Endothelial cell of umbilical vein (primary cell): ENCODE measurements around the gene FOXC1. TPM values are rescaled to one million over a fixed set of nuclear protein-coding genes. Genes with fewer than 3 reads are reported as not detected.

Experiments
- BruUV-seq: library from RNA; stranded (reverse); fragments of 400-500 nt; replicated peaks from 2 replicates; lab custom pipeline; 2021; lab: Mats Ljungman, UMichigan
- CTCF ChIA-PET: fragments of 300-600, 350-600 bp; sonication (Branson Sonifier 250); formaldehyde crosslinking; loops from one replicate; lab custom pipeline; 2021; ENCODE audit warnings: antibody characterized with exemption, inconsistent platforms; lab: Charles Lee
- POLR2A ChIA-PET: fragments of 300-600, 350-600 bp; sonication (Branson Sonifier 250); formaldehyde crosslinking; loops from one replicate; lab custom pipeline; 2021; ENCODE audit warnings: antibody characterized with exemption, inconsistent platforms; lab: Charles Lee
- DNase-seq: peaks from one replicate; pipeline ENCODE4 v3.0.0-alpha.2; 2011; ENCODE audit warnings: low read depth, low spot score
- FAIRE-seq: peaks from 2 replicates; lab custom pipeline; 2011; peaks lifted over from hg19 to GRCh38; lab: Jason Lieb, UNC
- H2AFZ ChIP-seq: 2 replicates; pipeline ENCODE4 v1.6.0; 2012; ENCODE audit warnings: low read depth, low read length, control low read depth, inconsistent platforms
- H3K27ac ChIP-seq: 2 replicates; pipeline ENCODE4 v1.5.1; 2011; ENCODE audit warnings: low read depth, mild to moderate bottlenecking, control low read depth, low read length, moderate library complexity; ENCODE audit not compliant: insufficient read depth
- H3K27me3 ChIP-seq, 2 experiments: 2 replicates each; pipeline versions ENCODE4 v1.6.0 to v1.6.1; 2011; ENCODE audit warnings: low read length in 2 of 2, mixed read lengths in 1 of 2; ENCODE audit not compliant: control insufficient read depth in 2 of 2, insufficient read depth in 2 of 2
- H3K36me3 ChIP-seq, 2 experiments: 2 replicates in 1 of 2; 3 replicates in 1 of 2; pipeline ENCODE4 v1.5.1; 2011; ENCODE audit warnings: low read length in 2 of 2, mild to moderate bottlenecking in 1 of 2, moderate library complexity in 1 of 2; ENCODE audit not compliant: control insufficient read depth in 2 of 2, insufficient read depth in 2 of 2; ENCODE audit errors: extremely low read depth in 1 of 2
- H3K4me1 ChIP-seq: 3 replicates; pipeline ENCODE4 v1.5.1; 2011; ENCODE audit warnings: mild to moderate bottlenecking, low read length; ENCODE audit not compliant: control insufficient read depth, insufficient read depth; ENCODE audit errors: extremely low read depth
- H3K4me2 ChIP-seq: 2 replicates; pipeline ENCODE4 v1.6.1; 2011; ENCODE audit warnings: low read length, control low read depth, mixed read lengths; ENCODE audit not compliant: insufficient read depth
- H3K4me3 ChIP-seq, 3 experiments: fragments of 200-600 bp in 1 of 3; sonication (generic), shearing (Covaris generic) in 1 of 3; replicated peaks in 1 of 3; 2 replicates each; pipeline ENCODE4 v1.5.1; 2011 to 2016; ENCODE audit warnings: control low read depth in 3 of 3, low read length in 3 of 3, mild to moderate bottlenecking in 2 of 3, inconsistent platforms in 1 of 3, low read depth in 1 of 3, moderate library complexity in 1 of 3; ENCODE audit not compliant: insufficient read depth in 1 of 3
- H3K79me2 ChIP-seq: 2 replicates; pipeline ENCODE4 v1.6.0; 2012; ENCODE audit warnings: low read length, inconsistent platforms; ENCODE audit not compliant: control insufficient read depth, insufficient read depth
- H3K9ac ChIP-seq: replicated peaks from 2 replicates; pipeline ENCODE3; 2011; ENCODE audit warnings: low read length, control low read depth; ENCODE audit not compliant: insufficient read depth; ENCODE audit errors: extremely low read depth
- H3K9me1 ChIP-seq: replicated peaks from 3 replicates; pipeline ENCODE4 v1.6.0; 2011; ENCODE audit warnings: mild to moderate bottlenecking, low read length; ENCODE audit not compliant: control insufficient read depth, insufficient read depth; ENCODE audit errors: extremely low read depth
- H3K9me3 ChIP-seq: replicated peaks from 2 replicates; pipeline ENCODE4 v1.5.1; 2012; ENCODE audit warnings: low read length, inconsistent platforms; ENCODE audit not compliant: control insufficient read depth, insufficient read depth
- H4K20me1 ChIP-seq: replicated peaks from 2 replicates; pipeline ENCODE3; 2011; ENCODE audit warnings: mild to moderate bottlenecking, low read length; ENCODE audit not compliant: control insufficient read depth, insufficient read depth; ENCODE audit errors: extremely low read depth
- EZH2 ChIP-seq: IDR thresholded peaks from 2 replicates; pipeline ENCODE4 v1.6.1; 2012; ENCODE audit warnings: borderline replicate concordance, low read depth, mild to moderate bottlenecking, moderate library complexity, low read length, inconsistent platforms; ENCODE audit not compliant: severe bottlenecking
- FOS ChIP-seq: IDR thresholded peaks from 2 replicates; pipeline ENCODE4 v1.6.1; 2011; ENCODE audit warnings: mild to moderate bottlenecking, low read length, moderate library complexity, borderline replicate concordance; ENCODE audit not compliant: insufficient read depth
- GATA2 ChIP-seq: IDR thresholded peaks from 2 replicates; pipeline ENCODE4 v1.7.0; 2011; ENCODE audit warnings: low read depth, mild to moderate bottlenecking, moderate library complexity, mixed read lengths, low read length; ENCODE audit not compliant: insufficient read length, insufficient read depth
- JUN ChIP-seq: IDR thresholded peaks from 2 replicates; pipeline ENCODE4 v1.6.1; 2011; ENCODE audit warnings: borderline replicate concordance, low read depth; ENCODE audit not compliant: insufficient read length, insufficient read depth
- MYC ChIP-seq: IDR thresholded peaks from one replicate; pipeline ENCODE4 v1.6.1; 2011; ENCODE audit warnings: mild to moderate bottlenecking, low read depth, low read length
- POLR2A ChIP-seq: IDR thresholded peaks from 2 replicates; pipeline ENCODE4 v1.6.1; 2012; ENCODE audit warnings: low read depth, mild to moderate bottlenecking, control low read depth, low read length
- POLR2AphosphoS5 ChIP-seq: IDR thresholded peaks from 2 replicates; pipeline ENCODE4 v1.6.1; 2012; ENCODE audit warnings: low read depth, mild to moderate bottlenecking, control low read depth, low read length, moderate library complexity; ENCODE audit not compliant: insufficient read depth
- dilution Hi-C: fragments of 300-500 bp; cut with MboI; formaldehyde crosslinking; loops from one replicate; pipeline ENCODE4 v1.15.0; 2019; ENCODE audit warnings: low sequenced_read_pairs; ENCODE audit not compliant: extremely low pct_ligation_motif_present
- intact Hi-C: fragments of 100-400 bp; cut with micrococcal nuclease; formaldehyde crosslinking; loops from one replicate; pipeline ENCODE4 v1.10.0; 2022
- polyA plus RNA-seq, 4 experiments: library from polyadenylated mRNA; depleted of rRNA in 3 of 4; stranded (reverse) in 3 of 4; unstranded in 1 of 4; fragments of >200 nt; gene quantifications; 2 replicates each; pipeline versions ENCODE4 v1.2.1 to v1.2.3, GENCODE V29; 2011 to 2012; ENCODE audit warnings: missing spikeins in 1 of 4
- total RNA-seq: library from RNA; stranded (reverse); gene quantifications from 2 replicates; pipeline ENCODE4 v1.2.3, GENCODE V29; 2021
- TF ChIP-seq, protein P1 (sequence below): IDR thresholded peaks from 2 replicates; pipeline ENCODE4 v1.6.1; 2011; ENCODE audit not compliant: insufficient read depth, insufficient read length
- TF ChIP-seq, protein P2 (sequence below), 2 donors: IDR thresholded peaks; 1 replicate in 1 of 2; 2 replicates in 1 of 2; pipeline ENCODE4 v1.5.1; 2011; ENCODE audit warnings: low read length in 2 of 2, mild to moderate bottlenecking in 2 of 2, moderate library complexity in 2 of 2, control low read depth in 1 of 2, inconsistent platforms in 1 of 2, low read depth in 1 of 2; ENCODE audit not compliant: insufficient read depth in 1 of 2; ENCODE audit errors: extremely low read depth in 1 of 2

The FOXC1 gene
- total and polyA plus RNA-seq, 2 donors (not counting 3 experiments of a cell fraction or from before 2014, with no cell fraction given), result 6.4 to 16.4 TPM

DNA sequence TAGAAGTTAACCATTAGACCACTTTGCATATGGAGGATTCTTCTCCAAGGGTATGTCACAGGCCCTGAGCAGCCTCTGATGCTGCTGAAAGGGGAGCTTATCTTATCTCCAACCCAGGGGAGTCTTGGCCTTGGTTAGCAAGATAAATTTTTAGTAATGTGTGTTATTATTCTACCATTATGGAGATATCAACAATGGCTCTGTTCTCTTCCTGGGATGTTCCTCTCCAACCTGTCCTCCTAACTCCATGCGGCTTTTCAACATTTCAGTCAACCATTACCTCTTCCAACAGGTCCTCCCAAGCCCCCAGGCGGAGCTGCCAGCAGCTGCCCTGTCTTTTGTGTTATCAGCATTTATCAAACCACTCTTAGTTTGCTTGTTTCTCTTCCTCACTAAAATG, 48.4 kb upstream of the FOXC1 start:
- DNase-seq (no peak), FAIRE-seq (no peak)
- BruUV-seq, result no TSS peak
- no peak overlapping the region for H3K9ac ChIP-seq
- H3K4me1 ChIP-seq, result no peaks in the 10 kb centered on the region
- peaks cover 2 to 10% of the 10 kb centered on the region in 2 experiments for H3K27me3 ChIP-seq
- no peaks in the 10 kb centered on the region for H3K36me3 ChIP-seq
- H3K27ac ChIP-seq, result no peak overlapping the region
- H2AFZ ChIP-seq, result no peak overlapping the region
- ChIA-PET POLR2A (no interaction called here), CTCF (interaction anchor here (1.1 to 2.5 kb wide), 3 partner anchors 9 to 37 kb away, joined by 3 to 18 read pairs (median 6); no protein-coding TSS in a partner anchor)
- H3K79me2 ChIP-seq, result no peaks in the 10 kb centered on the region
- H3K9me1 ChIP-seq, result no peaks in the 10 kb centered on the region
- TF ChIP-seq POLR2AphosphoS5 (no peak), POLR2A (no peak), FOS (no peak), MYC (no peak), EZH2 (no peak), JUN (no peak), GATA2 (no peak)
- TF ChIP-seq, protein P1, sequence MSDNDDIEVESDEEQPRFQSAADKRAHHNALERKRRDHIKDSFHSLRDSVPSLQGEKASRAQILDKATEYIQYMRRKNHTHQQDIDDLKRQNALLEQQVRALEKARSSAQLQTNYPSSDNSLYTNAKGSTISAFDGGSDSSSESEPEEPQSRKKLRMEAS, result no peak
- TF ChIP-seq, protein P2, sequence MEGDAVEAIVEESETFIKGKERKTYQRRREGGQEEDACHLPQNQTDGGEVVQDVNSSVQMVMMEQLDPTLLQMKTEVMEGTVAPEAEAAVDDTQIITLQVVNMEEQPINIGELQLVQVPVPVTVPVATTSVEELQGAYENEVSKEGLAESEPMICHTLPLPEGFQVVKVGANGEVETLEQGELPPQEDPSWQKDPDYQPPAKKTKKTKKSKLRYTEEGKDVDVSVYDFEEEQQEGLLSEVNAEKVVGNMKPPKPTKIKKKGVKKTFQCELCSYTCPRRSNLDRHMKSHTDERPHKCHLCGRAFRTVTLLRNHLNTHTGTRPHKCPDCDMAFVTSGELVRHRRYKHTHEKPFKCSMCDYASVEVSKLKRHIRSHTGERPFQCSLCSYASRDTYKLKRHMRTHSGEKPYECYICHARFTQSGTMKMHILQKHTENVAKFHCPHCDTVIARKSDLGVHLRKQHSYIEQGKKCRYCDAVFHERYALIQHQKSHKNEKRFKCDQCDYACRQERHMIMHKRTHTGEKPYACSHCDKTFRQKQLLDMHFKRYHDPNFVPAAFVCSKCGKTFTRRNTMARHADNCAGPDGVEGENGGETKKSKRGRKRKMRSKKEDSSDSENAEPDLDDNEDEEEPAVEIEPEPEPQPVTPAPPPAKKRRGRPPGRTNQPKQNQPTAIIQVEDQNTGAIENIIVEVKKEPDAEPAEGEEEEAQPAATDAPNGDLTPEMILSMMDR (IDR thresholded peaks at IDR 0.05; ENCODE audit: extremely low read depth in 1 of 2, insufficient read depth in 1 of 2, low read depth in 1 of 2, low read length in 2 of 2), result no peak
- H3K9me3 ChIP-seq, result no peaks in the 10 kb centered on the region
- dilution Hi-C loops (no loop called here), intact Hi-C loops (no loop called here)
- H3K4me3 ChIP-seq, result no peak overlapping the region
- no peak overlapping the region for H3K4me2 ChIP-seq
- H4K20me1 ChIP-seq, result no peaks in the 10 kb centered on the region
